ENCODE measurements around the gene PLXNA4.
A peak's percentile ranks its signal among the peaks of the same experiment; 100 is the strongest.

Gene PLXNA4

DNA sequence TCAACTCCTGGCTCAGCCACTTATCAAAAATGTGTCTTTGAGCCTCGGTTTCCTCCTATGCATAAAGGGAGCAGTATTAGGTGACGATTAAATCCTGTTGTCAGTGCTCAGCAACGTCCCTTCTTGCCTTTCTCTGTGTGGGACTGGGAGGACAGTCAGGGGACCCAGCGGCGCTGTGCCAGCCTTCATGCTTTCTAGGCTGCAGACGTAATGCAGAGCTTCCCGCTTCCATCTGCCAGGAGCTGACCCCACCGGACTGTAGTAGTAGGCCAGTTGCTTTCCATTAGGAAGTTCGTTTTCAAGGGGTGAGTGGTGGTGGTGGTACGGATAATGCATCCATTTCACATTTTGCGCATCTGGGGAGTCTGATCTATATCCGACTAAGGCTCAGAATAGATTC lies 321.8 kb downstream of the PLXNA4 start:
- CTCF ChIA-PET: no interaction called here
- TF ChIP-seq, protein P1, sequence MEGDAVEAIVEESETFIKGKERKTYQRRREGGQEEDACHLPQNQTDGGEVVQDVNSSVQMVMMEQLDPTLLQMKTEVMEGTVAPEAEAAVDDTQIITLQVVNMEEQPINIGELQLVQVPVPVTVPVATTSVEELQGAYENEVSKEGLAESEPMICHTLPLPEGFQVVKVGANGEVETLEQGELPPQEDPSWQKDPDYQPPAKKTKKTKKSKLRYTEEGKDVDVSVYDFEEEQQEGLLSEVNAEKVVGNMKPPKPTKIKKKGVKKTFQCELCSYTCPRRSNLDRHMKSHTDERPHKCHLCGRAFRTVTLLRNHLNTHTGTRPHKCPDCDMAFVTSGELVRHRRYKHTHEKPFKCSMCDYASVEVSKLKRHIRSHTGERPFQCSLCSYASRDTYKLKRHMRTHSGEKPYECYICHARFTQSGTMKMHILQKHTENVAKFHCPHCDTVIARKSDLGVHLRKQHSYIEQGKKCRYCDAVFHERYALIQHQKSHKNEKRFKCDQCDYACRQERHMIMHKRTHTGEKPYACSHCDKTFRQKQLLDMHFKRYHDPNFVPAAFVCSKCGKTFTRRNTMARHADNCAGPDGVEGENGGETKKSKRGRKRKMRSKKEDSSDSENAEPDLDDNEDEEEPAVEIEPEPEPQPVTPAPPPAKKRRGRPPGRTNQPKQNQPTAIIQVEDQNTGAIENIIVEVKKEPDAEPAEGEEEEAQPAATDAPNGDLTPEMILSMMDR (conservative IDR thresholded peaks at IDR 0.05; ENCODE audit: low read depth): no peak
- DNase-seq (ENCODE audit: low spot score): no peak
- POLR2A ChIA-PET (ENCODE audit: low non-redundant PET): no interaction called here
- no peak overlapping the region for H3K27ac ChIP-seq

DNA sequence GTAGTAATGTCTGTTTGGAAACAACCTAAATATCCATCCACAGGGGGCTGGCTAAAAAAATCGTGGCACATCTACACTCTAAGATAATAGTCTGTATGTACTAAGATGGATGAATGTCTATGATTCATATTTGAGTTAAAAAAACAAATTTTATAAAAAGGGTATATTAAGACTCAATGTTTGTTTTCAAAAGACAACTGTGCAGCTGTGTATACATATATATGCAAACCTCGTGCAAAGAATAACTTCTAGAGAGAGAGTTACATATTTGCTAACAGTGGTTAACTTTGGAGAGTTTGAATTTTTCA lies 323.5 kb downstream of the PLXNA4 start:
- no peak overlapping the region for H3K27ac ChIP-seq
- TF ChIP-seq, protein P1 (conservative IDR thresholded peaks at IDR 0.05; ENCODE audit: low read depth): no peak
- CTCF ChIA-PET: no interaction called here
- POLR2A ChIA-PET (ENCODE audit: low non-redundant PET): no interaction called here
- DNase-seq (ENCODE audit: low spot score): no peak

DNA sequence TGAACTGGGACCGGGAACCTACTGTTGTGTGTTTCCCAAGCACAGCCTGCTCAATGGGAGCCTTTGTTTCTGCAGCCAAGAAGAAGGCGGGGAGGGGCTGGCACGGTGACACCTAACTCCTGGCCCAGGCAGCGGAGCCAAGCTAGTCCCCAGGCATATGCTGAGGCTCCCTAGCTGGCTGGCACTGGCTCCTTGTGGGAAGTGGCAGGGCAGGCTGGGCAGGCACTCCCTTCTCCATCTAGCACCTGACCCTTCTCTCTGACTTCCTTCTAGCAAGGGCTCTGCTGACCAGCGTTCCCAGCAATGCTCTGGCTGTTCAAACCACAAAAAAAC lies 325.0 kb downstream of the PLXNA4 start:
- ChIA-PET CTCF (interaction anchor here (0.7 to 0.9 kb wide), 2 partner anchors 562 to 1066 kb away, joined by 3 to 5 read pairs; no protein-coding TSS in a partner anchor), POLR2A (ENCODE audit: low non-redundant PET) (no interaction called here)
- TF ChIP-seq, protein P1 (conservative IDR thresholded peaks at IDR 0.05; ENCODE audit: low read depth): no peak
- peak; percentile 4 for DNase-seq (ENCODE audit: low spot score)
- no peak overlapping the region for H3K27ac ChIP-seq

DNA sequence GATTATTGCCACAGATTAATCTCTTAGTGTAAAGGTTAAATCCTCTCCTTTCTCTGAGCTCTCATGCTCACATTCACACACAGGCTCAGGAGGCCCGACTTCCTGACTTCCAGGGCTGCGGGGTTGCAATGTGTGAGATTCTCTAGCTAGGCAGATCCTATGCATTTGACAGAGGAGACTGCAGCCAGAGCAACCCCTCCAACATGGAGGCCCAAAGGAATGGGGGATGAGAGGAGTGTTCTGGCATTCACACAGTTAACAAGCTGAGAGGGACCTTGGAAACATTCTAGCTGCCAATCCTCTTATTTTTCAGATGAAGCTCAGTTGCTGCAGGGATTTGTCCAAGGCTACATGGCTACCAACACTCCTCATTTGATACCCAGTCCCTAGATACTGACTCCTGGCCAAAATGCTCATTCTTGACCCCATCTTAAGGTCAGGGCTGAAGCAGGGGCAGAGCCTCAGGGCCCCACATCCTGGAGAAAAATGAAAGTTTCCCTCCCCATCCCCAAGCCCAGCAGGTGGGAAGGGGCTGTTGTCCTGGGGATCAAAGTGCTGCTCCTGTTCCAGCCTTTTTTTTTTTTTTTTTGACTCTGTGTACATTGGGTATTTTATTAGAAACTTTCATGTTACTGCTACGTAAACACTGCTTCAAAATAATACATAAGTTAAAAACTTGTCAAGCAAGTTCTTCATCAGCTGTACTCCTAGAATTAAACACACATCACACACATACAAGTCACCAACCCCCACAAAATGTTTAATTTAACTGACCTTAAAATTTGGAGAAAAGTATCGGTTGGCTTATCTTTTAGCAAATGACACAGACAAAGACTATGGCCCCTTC lies 325.6 kb downstream of the PLXNA4 start:
- DNase-seq (ENCODE audit: low spot score): no peak
- CTCF ChIA-PET: interaction anchor here (0.7 to 0.9 kb wide), 3 partner anchors 561 to 1453 kb away, joined by 3 to 5 read pairs (median 3); no protein-coding TSS in a partner anchor
- no peak overlapping the region for H3K27ac ChIP-seq
- POLR2A ChIA-PET (ENCODE audit: low non-redundant PET): no interaction called here
- TF ChIP-seq, protein P1 (conservative IDR thresholded peaks at IDR 0.05; ENCODE audit: low read depth): no peak

DNA sequence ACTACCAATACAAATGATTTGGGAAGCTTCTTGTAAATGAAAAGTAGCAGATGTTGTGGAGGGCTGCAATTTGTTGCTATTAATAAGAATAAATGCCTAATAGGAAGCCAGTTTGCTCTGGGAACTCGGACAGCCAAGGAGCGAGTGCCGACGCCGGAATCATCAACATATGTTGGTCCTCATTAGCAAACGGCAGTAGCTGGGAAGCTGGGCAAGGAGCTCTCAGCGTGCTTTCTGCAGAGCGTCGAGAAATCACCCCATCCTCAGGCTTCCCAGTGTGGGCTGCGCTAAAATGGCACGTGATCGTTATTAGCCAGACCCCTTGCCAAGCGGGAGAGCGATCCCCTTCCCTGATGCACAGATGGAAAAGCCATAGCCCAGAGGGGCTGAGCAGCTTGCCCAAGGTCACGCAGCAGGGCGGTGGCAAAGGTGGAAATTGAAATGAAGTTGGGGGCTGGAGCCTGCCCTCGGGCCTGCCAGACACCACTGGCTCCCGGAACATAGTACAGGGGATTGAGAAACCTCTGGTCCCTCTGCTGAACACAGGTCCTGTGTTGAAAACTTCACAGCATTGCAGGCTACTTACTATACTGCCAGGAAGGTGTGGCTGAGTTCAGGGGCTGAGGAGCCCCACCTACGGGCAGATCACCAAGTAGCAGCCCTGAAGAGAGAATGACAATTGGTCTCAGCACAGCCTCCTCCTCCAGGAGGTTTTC lies 326.9 kb downstream of the PLXNA4 start:
- no peak overlapping the region for H3K27ac ChIP-seq
- ChIA-PET CTCF (interaction anchor here (0.6 kb wide), 2 partner anchors 15 to 46 kb away, joined by 3 read pairs; no protein-coding TSS in a partner anchor), POLR2A (ENCODE audit: low non-redundant PET) (no interaction called here)
- peak; percentile 21 for DNase-seq (ENCODE audit: low spot score)
- TF ChIP-seq, protein P1 (conservative IDR thresholded peaks at IDR 0.05; ENCODE audit: low read depth): no peak

DNA sequence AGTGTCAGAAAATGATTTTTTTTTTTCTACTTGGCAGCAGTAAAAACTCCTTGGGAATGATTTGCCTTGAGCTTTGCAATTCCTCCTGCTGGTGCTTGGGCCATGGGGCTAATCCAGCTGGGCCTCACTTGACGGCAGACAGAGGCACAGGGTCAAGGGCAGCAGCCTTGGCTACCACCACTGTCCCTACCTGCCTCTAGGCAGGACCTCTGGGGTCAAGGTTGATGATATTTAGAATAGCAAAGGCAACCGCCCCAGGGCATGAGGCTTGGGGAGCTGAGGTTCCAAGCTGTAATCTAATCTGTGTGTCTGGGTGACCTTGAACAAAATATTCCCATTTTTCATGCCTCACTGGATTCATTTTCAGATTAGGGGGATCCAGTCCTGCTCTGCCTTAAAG lies 327.4 kb downstream of the PLXNA4 start:
- TF ChIP-seq, protein P1 (conservative IDR thresholded peaks at IDR 0.05; ENCODE audit: low read depth): no peak
- POLR2A ChIA-PET (ENCODE audit: low non-redundant PET): no interaction called here
- H3K27ac ChIP-seq: no peak overlapping the region
- CTCF ChIA-PET: interaction anchor here (0.6 kb wide), 2 partner anchors 15 to 47 kb away, joined by 3 read pairs; no protein-coding TSS in a partner anchor
- DNase-seq (ENCODE audit: low spot score): no peak
